ENCODE measurements around the gene SREBF2.

DNA sequence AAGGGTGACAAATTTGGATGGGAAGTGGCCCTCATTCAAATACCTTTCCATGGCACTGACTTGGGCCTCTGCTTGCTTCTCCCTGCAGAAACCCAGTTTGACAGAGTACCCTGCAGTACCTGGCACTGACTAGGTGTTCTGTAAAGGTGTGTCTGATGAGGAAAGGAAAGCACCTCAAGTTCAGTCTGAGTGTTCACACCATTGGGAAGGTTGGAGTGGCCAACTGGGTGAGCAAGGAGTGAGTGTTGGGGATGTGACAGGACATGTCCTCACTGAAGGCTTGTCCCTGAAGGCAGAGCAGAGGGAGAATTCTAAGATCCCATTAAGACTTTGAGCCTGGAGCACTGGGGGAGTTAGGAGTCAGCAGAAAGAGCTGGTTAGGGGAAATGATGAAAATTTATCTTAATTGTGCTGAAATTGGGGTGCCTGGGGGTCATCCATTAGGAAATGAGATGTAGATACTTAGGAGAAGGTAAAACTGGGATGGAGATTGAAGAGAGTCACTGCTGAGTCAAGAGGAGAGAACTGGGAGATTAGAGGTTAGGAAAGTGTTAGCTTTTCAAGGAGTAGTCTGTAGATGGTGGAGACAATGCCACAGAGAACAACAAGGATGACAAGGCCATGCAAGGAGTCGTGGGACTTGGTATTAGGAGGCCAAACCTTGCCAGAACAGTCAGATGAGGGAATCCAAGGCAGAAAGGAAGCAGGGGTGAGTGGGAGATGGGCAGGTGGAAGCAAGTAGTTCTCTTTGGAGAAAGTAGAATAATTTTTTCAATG is 6.1 kb downstream of the SREBF2 start:
- TF ChIP-seq, protein P1, sequence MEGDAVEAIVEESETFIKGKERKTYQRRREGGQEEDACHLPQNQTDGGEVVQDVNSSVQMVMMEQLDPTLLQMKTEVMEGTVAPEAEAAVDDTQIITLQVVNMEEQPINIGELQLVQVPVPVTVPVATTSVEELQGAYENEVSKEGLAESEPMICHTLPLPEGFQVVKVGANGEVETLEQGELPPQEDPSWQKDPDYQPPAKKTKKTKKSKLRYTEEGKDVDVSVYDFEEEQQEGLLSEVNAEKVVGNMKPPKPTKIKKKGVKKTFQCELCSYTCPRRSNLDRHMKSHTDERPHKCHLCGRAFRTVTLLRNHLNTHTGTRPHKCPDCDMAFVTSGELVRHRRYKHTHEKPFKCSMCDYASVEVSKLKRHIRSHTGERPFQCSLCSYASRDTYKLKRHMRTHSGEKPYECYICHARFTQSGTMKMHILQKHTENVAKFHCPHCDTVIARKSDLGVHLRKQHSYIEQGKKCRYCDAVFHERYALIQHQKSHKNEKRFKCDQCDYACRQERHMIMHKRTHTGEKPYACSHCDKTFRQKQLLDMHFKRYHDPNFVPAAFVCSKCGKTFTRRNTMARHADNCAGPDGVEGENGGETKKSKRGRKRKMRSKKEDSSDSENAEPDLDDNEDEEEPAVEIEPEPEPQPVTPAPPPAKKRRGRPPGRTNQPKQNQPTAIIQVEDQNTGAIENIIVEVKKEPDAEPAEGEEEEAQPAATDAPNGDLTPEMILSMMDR (IDR thresholded peaks at IDR 0.05; ENCODE audit: extremely low read depth in 1 of 2, insufficient read depth in 1 of 2, low read depth in 1 of 2, low read length in 2 of 2): no peak
- TF ChIP-seq, protein P2, sequence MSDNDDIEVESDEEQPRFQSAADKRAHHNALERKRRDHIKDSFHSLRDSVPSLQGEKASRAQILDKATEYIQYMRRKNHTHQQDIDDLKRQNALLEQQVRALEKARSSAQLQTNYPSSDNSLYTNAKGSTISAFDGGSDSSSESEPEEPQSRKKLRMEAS (IDR thresholded peaks at IDR 0.05; ENCODE audit: insufficient read depth, insufficient read length): no peak
- no peak for TF ChIP-seq POLR2A (IDR thresholded peaks at IDR 0.05; ENCODE audit: low read depth, low read length)
- TF ChIP-seq EZH2 (IDR thresholded peaks at IDR 0.05; ENCODE audit: borderline replicate concordance, low read depth, low read length, severe bottlenecking): no peak

All from endothelial cell of umbilical vein (primary cell).